Gastrocnemius medialis (tissue), 4 donors: ENCODE results near the gene ECE1.
"Not testable (repeated sequence)": the region's sequence is repeated elsewhere in the genome, so short reads cannot be mapped to it uniquely, and the experiment has no call there.

Experiments used
- POLR2A ChIP-seq, 2 donors: fragments of 450-650 bp; IDR thresholded peaks; one replicate each; pipeline ENCODE4 v1.6.1; 2017; ENCODE audit warnings: antibody characterized with exemption in 2 of 2, mild to moderate bottlenecking in 2 of 2, moderate library complexity in 2 of 2
- TF ChIP-seq, protein P1 (sequence below), 5 experiments: fragments of 450-650 bp in 3 of 5; fragments of 200-600 bp in 2 of 5; sonication (generic) in 2 of 5; IDR thresholded peaks in 4 of 5; conservative IDR thresholded peaks in 1 of 5; 1 replicate in 4 of 5; 2 replicates in 1 of 5; pipeline ENCODE4 v1.5.1; 2016 to 2019; ENCODE audit warnings: antibody characterized with exemption in 5 of 5, mild to moderate bottlenecking in 3 of 5, moderate library complexity in 3 of 5

DNA sequence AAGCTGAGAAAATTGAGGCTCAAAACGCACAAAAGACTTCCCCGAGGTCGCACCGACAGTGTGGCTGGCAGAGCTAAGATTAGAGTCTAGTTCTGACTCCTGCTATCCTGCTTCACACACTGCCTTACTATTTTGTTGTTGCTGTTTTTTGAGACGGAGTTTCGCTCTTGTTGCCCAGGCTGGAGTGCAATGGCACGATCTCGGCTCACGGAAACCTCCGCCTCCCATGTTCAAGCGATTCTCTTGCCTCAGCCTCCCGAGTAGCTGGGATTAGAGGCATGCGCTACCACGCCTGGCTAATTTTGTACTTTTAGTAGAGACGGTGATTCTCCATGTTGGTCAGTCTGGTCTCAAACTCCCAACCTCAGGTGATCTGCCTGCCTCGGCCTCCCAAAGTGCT is 112.0 kb downstream of the ECE1 start:
- not testable (repeated sequence) for TF ChIP-seq POLR2A (IDR thresholded peaks at IDR 0.05)
- TF ChIP-seq, protein P1, sequence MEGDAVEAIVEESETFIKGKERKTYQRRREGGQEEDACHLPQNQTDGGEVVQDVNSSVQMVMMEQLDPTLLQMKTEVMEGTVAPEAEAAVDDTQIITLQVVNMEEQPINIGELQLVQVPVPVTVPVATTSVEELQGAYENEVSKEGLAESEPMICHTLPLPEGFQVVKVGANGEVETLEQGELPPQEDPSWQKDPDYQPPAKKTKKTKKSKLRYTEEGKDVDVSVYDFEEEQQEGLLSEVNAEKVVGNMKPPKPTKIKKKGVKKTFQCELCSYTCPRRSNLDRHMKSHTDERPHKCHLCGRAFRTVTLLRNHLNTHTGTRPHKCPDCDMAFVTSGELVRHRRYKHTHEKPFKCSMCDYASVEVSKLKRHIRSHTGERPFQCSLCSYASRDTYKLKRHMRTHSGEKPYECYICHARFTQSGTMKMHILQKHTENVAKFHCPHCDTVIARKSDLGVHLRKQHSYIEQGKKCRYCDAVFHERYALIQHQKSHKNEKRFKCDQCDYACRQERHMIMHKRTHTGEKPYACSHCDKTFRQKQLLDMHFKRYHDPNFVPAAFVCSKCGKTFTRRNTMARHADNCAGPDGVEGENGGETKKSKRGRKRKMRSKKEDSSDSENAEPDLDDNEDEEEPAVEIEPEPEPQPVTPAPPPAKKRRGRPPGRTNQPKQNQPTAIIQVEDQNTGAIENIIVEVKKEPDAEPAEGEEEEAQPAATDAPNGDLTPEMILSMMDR (IDR thresholded peaks at IDR 0.05 in 4 of 5, conservative IDR thresholded peaks at IDR 0.05 in 1 of 5), result not testable (repeated sequence)
